Gastroesophageal sphincter (tissue), 4 donors: Measurements from ENCODE around the gene PSMB8. TPM values are rescaled to one million over a fixed set of nuclear protein-coding genes. Genes with fewer than 3 reads are reported as not detected.

Experiments used
- ATAC-seq: fragments of 150-250 bp; one replicate; pipeline ENCODE4 v1.9.1; 2016; ENCODE audit warnings: mild to moderate bottlenecking, moderate library complexity
- H3K27ac ChIP-seq, 4 donors: fragments of 200-600 bp; sonication (generic) in 3 of 4; 1 replicate in 3 of 4; 2 replicates in 1 of 4; pipeline ENCODE4 v1.5.1; 2016 to 2019
- H3K27me3 ChIP-seq: fragments of 200-600 bp; sonication (generic); one replicate; pipeline ENCODE4 v1.5.1; 2019
- H3K36me3 ChIP-seq, 2 donors: fragments of 200-600 bp; sonication (generic); one replicate each; pipeline ENCODE4 v1.5.1; 2019; ENCODE audit warnings: control low read depth in 1 of 2
- H3K4me1 ChIP-seq, 3 donors: fragments of 200-600 bp; sonication (generic); 1 replicate in 2 of 3; 2 replicates in 1 of 3; pipeline ENCODE4 v1.5.1; 2016 to 2019; ENCODE audit warnings: control low read depth in 2 of 3
- H3K4me3 ChIP-seq, 2 donors: fragments of 200-600 bp; sonication (generic); one replicate each; pipeline ENCODE4 v1.5.1; 2019; ENCODE audit warnings: mild to moderate bottlenecking in 1 of 2, moderate library complexity in 1 of 2
- H3K9me3 ChIP-seq, 3 donors: fragments of 200-600 bp; sonication (generic); one replicate each; pipeline ENCODE4 v1.5.1; 2017 to 2019; ENCODE audit warnings: control low read depth in 2 of 3
- CTCF ChIP-seq, 4 experiments: fragments of 200-600 bp in 2 of 4; fragments of 450-650 bp in 2 of 4; sonication (generic) in 1 of 4; IDR thresholded peaks; one replicate each; pipeline ENCODE4 v1.5.1; 2017 to 2019; ENCODE audit warnings: antibody characterized with exemption in 4 of 4, mild to moderate bottlenecking in 2 of 4, moderate library complexity in 2 of 4
- EP300 ChIP-seq: sonication (generic); formaldehyde crosslinking; IDR thresholded peaks from one replicate; pipeline ENCODE4 v1.6.1; 2017; ENCODE audit warnings: antibody characterized with exemption, mild to moderate bottlenecking
- POLR2A ChIP-seq, 2 donors: fragments of 450-650 bp; IDR thresholded peaks; one replicate each; pipeline ENCODE4 v1.6.1; 2017; ENCODE audit warnings: antibody characterized with exemption in 2 of 2, mild to moderate bottlenecking in 2 of 2, moderate library complexity in 1 of 2
- POLR2AphosphoS5 ChIP-seq: sonication (generic); formaldehyde crosslinking; IDR thresholded peaks from one replicate; pipeline ENCODE4 v1.6.1; 2017; ENCODE audit warnings: antibody characterized with exemption
- WGBS, 2 donors: methylation state at CpG; one replicate each; pipeline ENCODE4 v1.1.5; 2018; ENCODE audit warnings: low coverage in 1 of 2; 5-methylcytosine and 5-hydroxymethylcytosine counted together
- total RNA-seq, 4 donors: library from RNA; depleted of rRNA; stranded (reverse); fragments of >200 nt; gene quantifications; one replicate each; pipeline ENCODE4 v1.1.0, GENCODE V29; 2016

PSMB8 gene
- total RNA-seq: 10 to 100 TPM; 20.2 to 49.9 (median 36.7) TPM

GRCh38 chr6:32843979-32844838 is at the start of gene PSMB8:
TSS of gene PSMB8 (minus strand) at chr6:32844047. CDS start at chr6:32843996, 51 bp downstream.
- WGBS, 2 donors: 0% methylated on average over 2 to 9 of the region's 40 CpGs
- TF ChIP-seq CTCF (IDR thresholded peaks at IDR 0.05) (peak in 3 of 4 experiments; percentile 4 to 48 (median 23)), POLR2AphosphoS5 (peak; percentile 91), EP300 (no peak), POLR2A (IDR thresholded peaks at IDR 0.05) (peak; percentile 54 to 61)
- Histone ChIP-seq H3K36me3 (peaks cover 0 to 68% of the 10 kb centered on the region in 2 donors), H3K4me3 (peak within 1 kb of the TSS; percentile 80 to 81), H3K27me3 (no peaks in the 10 kb centered on the region), H3K4me1 (peaks cover 0 to 53% (median 0%) of the 10 kb centered on the region in 3 donors), H3K27ac (peak within 1 kb of the TSS; percentile 75 to 95 (median 94)), H3K9me3 (no peaks in the 10 kb centered on the region)
- ATAC-seq: peak; percentile 97

- ATAC-seq: no peak
- TF ChIP-seq POLR2A (IDR thresholded peaks at IDR 0.05) (no peak), EP300 (no peak), POLR2AphosphoS5 (no peak), CTCF (IDR thresholded peaks at IDR 0.05) (no peak)
- 46 to 55% methylated on average over 1 of the region's 1 CpG for WGBS, 2 donors
- no peaks in the 10 kb centered on the region for H3K27me3 ChIP-seq
- no peaks in the 10 kb centered on the region for H3K36me3 ChIP-seq
- no peak overlapping the region for H3K4me3 ChIP-seq
- no peaks in the 10 kb centered on the region for H3K9me3 ChIP-seq
- H3K27ac ChIP-seq: no peak overlapping the region
- peaks cover 0 to 32% (median 18%) of the 10 kb centered on the region in 3 donors for H3K4me1 ChIP-seq
Measured at GRCh38 chr6:32890831-32891230, 47.0 kb upstream of the PSMB8 start.

GRCh38 chr6:32889533-32889932 is 45.7 kb upstream of the PSMB8 start:
- no peaks in the 10 kb centered on the region for H3K36me3 ChIP-seq
- no peaks in the 10 kb centered on the region for H3K27me3 ChIP-seq
- peaks cover 0 to 25% (median 14%) of the 10 kb centered on the region in 3 donors for H3K4me1 ChIP-seq
- no peak for ATAC-seq
- H3K27ac ChIP-seq: no peak overlapping the region
- TF ChIP-seq POLR2A (IDR thresholded peaks at IDR 0.05): no peak
- TF ChIP-seq CTCF (IDR thresholded peaks at IDR 0.05): no peak
- no peak for TF ChIP-seq EP300
- TF ChIP-seq POLR2AphosphoS5: no peak
- WGBS, 2 donors: 39 to 44% methylated on average over 1 of the region's 1 CpG
- H3K9me3 ChIP-seq: no peaks in the 10 kb centered on the region
- no peak overlapping the region for H3K4me3 ChIP-seq

GRCh38 chr6:32888576-32888975 is 44.7 kb upstream of the PSMB8 start:
- no peak for ATAC-seq
- no peaks in the 10 kb centered on the region for H3K9me3 ChIP-seq
- no peaks in the 10 kb centered on the region for H3K36me3 ChIP-seq
- no peak overlapping the region for H3K27ac ChIP-seq
- H3K4me1 ChIP-seq: peaks cover 0 to 20% (median 10%) of the 10 kb centered on the region in 3 donors
- no peak overlapping the region for H3K4me3 ChIP-seq
- H3K27me3 ChIP-seq: no peaks in the 10 kb centered on the region
- WGBS, 2 donors: 79 to 80% methylated on average over 2 of the region's 2 CpGs
- TF ChIP-seq POLR2A (IDR thresholded peaks at IDR 0.05): no peak
- TF ChIP-seq EP300: no peak
- no peak for TF ChIP-seq POLR2AphosphoS5
- no peak for TF ChIP-seq CTCF (IDR thresholded peaks at IDR 0.05)

GRCh38 chr6:32887616-32888015 is 43.8 kb upstream of the PSMB8 start:
- no peak for TF ChIP-seq POLR2AphosphoS5
- no peak for TF ChIP-seq CTCF (IDR thresholded peaks at IDR 0.05)
- TF ChIP-seq EP300: no peak
- TF ChIP-seq POLR2A (IDR thresholded peaks at IDR 0.05): no peak
- H3K9me3 ChIP-seq: no peaks in the 10 kb centered on the region
- H3K27me3 ChIP-seq: no peaks in the 10 kb centered on the region
- peaks cover 0 to 18% (median 10%) of the 10 kb centered on the region in 3 donors for H3K4me1 ChIP-seq
- no peak overlapping the region for H3K27ac ChIP-seq
- no peak for ATAC-seq
- no peaks in the 10 kb centered on the region for H3K36me3 ChIP-seq
- WGBS, 2 donors: 51 to 74% methylated on average over 5 of the region's 5 CpGs
- no peak overlapping the region for H3K4me3 ChIP-seq
